ENCODE data around the gene CLIP2. TPM values are rescaled to one million over a fixed set of nuclear protein-coding genes. Genes with fewer than 3 reads are reported as not detected.
"Not testable (repeated sequence)": the region's sequence is repeated elsewhere in the genome, so short reads cannot be mapped to it uniquely, and the experiment has no call there.

CLIP2 gene
- total RNA-seq, 4 donors from 2014 or later: 25.5 to 44.3 (median 37.1) TPM

DNA sequence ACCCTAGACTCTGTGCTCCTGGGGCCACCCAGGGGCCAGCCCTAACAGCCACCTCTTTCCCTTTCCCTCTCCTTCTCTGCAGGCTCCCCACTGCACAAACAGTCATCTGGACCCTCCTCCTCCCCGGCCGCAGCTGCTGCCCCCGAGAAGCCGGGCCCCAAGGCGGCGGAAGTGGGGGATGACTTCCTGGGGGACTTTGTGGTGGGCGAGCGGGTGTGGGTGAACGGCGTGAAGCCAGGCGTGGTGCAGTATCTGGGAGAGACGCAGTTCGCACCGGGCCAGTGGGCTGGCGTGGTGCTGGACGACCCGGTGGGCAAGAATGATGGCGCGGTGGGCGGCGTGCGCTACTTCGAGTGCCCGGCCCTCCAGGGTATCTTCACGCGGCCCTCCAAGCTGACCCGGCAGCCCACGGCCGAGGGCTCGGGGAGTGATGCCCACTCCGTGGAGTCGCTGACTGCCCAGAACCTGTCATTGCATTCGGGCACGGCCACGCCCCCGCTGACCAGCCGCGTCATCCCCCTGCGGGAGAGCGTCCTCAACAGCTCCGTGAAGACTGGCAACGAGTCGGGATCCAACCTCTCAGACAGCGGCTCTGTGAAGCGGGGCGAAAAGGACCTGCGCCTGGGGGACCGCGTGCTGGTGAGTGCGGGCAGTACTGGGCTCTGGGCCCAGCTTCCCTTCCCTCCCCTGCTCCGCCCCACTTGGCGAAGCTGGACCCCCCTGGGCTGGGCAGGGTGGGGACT is 49.3 kb downstream of the CLIP2 start:
- H3K36me3 ChIP-seq: peaks cover 0 to 44% (median 26%) of the 10 kb centered on the region in 4 donors
- 96% methylated on average over 28 of the region's 52 CpGs for WGBS
- H3K27me3 ChIP-seq: no peaks in the 10 kb centered on the region
- no peak for DNase-seq (ENCODE audit: extremely low spot score)
- TF ChIP-seq, protein P1, sequence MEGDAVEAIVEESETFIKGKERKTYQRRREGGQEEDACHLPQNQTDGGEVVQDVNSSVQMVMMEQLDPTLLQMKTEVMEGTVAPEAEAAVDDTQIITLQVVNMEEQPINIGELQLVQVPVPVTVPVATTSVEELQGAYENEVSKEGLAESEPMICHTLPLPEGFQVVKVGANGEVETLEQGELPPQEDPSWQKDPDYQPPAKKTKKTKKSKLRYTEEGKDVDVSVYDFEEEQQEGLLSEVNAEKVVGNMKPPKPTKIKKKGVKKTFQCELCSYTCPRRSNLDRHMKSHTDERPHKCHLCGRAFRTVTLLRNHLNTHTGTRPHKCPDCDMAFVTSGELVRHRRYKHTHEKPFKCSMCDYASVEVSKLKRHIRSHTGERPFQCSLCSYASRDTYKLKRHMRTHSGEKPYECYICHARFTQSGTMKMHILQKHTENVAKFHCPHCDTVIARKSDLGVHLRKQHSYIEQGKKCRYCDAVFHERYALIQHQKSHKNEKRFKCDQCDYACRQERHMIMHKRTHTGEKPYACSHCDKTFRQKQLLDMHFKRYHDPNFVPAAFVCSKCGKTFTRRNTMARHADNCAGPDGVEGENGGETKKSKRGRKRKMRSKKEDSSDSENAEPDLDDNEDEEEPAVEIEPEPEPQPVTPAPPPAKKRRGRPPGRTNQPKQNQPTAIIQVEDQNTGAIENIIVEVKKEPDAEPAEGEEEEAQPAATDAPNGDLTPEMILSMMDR (IDR thresholded peaks at IDR 0.05): no peak
- no peak for TF ChIP-seq POLR2A (IDR thresholded peaks at IDR 0.05; ENCODE audit: low read depth)
- no peak for TF ChIP-seq EP300 (IDR thresholded peaks at IDR 0.05)
- no peak for TF ChIP-seq POLR2AphosphoS5 (IDR thresholded peaks at IDR 0.05)
- no peaks in the 10 kb centered on the region for H3K9me3 ChIP-seq
- intact Hi-C loops (cut with DNase I): no loop called here
- no peak overlapping the region for H3K27ac ChIP-seq (replicated peaks in 1 of 4)
- H3K4me1 ChIP-seq: no peaks in the 10 kb centered on the region
- no peak overlapping the region for H3K4me3 ChIP-seq

DNA sequence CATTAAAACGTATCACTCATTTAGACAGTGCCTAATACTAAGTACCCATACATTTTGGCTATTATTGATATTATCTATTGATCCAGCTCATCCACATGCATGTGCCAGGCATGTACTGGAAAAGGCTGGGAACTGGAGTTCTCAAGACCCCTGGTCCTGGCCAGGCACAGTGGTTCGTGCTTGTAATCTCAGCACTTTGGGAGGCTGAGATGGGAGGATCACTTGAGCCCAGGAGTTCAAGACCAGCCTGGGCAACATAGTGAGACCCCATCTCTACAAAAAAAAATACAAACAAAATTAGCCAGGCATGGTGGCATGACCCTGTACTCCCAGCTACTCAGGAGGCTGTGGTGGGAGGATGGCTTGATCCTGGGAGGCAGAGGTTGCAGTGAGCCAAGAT is 50.4 kb downstream of the CLIP2 start:
- H3K36me3 ChIP-seq: peaks cover 7 to 45% (median 27%) of the 10 kb centered on the region in 4 donors
- H3K27ac ChIP-seq (replicated peaks in 1 of 4); H3K4me1 ChIP-seq; H3K9me3 ChIP-seq; DNase-seq (ENCODE audit: extremely low spot score); intact Hi-C loops (cut with DNase I); H3K4me3 ChIP-seq; H3K27me3 ChIP-seq: not testable (repeated sequence)
- 97% methylated on average over 2 of the region's 2 CpGs for WGBS

DNA sequence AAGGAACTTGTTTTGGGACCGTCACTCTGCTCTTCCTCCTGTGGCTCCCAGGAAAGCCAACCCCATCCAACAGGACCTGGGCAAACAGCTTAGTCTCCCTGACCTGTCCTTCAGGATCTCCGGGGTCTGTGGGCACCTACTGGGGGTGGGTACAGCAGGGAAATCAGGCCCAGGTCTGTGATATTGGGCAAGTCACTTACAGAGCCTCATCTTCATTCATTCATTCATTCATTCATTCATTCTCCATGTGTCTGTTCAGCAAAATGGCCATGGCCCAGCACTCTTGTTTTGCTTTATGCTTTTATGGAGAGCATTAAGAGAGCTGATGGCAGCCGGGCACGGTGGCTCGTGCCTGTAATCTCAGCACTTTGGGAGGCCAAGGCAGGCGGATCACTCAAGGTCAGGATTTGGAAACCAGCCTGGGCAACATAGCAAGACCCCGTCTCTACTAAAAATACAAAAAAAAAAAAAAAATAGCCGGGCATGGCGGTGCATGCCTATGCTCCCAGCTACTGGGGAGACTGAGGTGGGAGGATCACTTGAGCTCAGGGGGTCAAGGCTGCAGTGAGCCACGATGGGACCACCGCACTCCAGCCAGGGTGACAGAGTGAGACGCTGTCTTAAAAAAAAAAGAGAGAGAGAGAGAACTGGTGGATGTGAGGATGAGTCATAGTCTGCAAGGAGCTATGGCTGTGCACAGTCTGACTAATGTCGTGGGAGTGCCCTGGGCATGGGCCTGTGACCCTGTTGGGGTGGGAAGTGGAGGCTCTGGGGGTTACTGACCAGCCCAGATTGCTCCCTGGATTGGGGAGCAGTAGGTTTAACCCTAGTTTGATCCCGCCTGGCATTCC is 54.3 kb downstream of the CLIP2 start:
- H3K4me3 ChIP-seq: no peak overlapping the region
- no peaks in the 10 kb centered on the region for H3K9me3 ChIP-seq
- no peak for DNase-seq (ENCODE audit: extremely low spot score)
- intact Hi-C loops (cut with DNase I): no loop called here
- no peak for TF ChIP-seq EP300 (IDR thresholded peaks at IDR 0.05)
- no peaks in the 10 kb centered on the region for H3K27me3 ChIP-seq
- no peaks in the 10 kb centered on the region for H3K4me1 ChIP-seq
- H3K36me3 ChIP-seq: peaks cover 11 to 54% (median 35%) of the 10 kb centered on the region in 4 donors
- H3K27ac ChIP-seq (replicated peaks in 1 of 4): no peak overlapping the region
- 83% methylated on average over 13 of the region's 14 CpGs for WGBS

DNA sequence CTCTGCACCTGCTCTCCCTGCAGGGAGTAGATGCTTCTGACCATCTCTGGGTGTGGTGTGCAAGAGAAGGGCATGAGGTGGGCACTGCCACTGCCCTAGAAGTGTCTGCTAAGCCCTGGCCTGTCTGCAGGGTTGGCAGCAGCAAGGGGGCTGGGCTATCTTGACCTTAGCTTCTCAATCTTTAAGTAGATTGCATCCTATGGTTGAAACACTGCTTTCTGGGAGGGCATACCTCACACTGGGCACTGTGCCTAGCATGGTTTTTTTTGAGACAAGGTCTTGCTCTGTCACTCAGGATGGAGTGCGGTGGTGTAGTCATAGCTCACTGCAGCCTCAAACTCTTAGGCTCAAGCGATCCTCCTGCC is 54.9 kb downstream of the CLIP2 start:
- Histone ChIP-seq H3K4me3 (no peak overlapping the region), H3K36me3 (peaks cover 11 to 48% (median 29%) of the 10 kb centered on the region in 4 donors), H3K4me1 (no peaks in the 10 kb centered on the region), H3K27me3 (no peaks in the 10 kb centered on the region), H3K9me3 (no peaks in the 10 kb centered on the region), H3K27ac (replicated peaks in 1 of 4) (no peak overlapping the region)
- 93% methylated on average over 2 of the region's 2 CpGs for WGBS
- TF ChIP-seq, protein P1 (IDR thresholded peaks at IDR 0.05): no peak
- TF ChIP-seq EP300 (IDR thresholded peaks at IDR 0.05): no peak
- no peak for TF ChIP-seq POLR2AphosphoS5 (IDR thresholded peaks at IDR 0.05)
- no peak for TF ChIP-seq POLR2A (IDR thresholded peaks at IDR 0.05; ENCODE audit: low read depth)
- DNase-seq (ENCODE audit: extremely low spot score): no peak
- intact Hi-C loops (cut with DNase I): no loop called here

DNA sequence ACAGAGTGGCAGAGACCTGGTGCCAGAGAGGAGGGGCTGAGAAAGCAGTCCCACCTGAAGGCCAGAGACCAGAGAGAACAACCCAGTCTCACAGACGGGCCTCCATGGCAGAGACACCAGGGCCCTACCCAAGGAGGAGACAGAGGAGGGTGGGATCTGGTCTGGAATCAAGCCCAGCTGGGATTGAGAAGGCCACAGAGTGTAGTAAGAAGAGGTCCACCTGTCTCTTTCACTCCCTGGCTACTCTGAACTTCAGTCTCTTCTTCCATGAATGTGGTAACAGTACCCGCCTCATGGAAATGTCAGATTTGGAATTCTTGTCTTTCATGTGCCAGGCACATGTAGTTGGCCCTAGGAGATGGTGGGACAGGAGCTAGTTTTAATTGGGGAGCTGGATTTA is 55.6 kb downstream of the CLIP2 start:
- Histone ChIP-seq H3K4me3 (no peak overlapping the region), H3K27me3 (no peaks in the 10 kb centered on the region), H3K36me3 (peaks cover 11 to 41% (median 27%) of the 10 kb centered on the region in 4 donors), H3K4me1 (no peaks in the 10 kb centered on the region), H3K27ac (replicated peaks in 1 of 4) (no peak overlapping the region), H3K9me3 (no peaks in the 10 kb centered on the region)
- no peak for DNase-seq (ENCODE audit: extremely low spot score)
- WGBS: 100% methylated on average over 2 of the region's 2 CpGs
- TF ChIP-seq EP300 (IDR thresholded peaks at IDR 0.05) (no peak), POLR2A (IDR thresholded peaks at IDR 0.05; ENCODE audit: low read depth) (no peak), POLR2AphosphoS5 (IDR thresholded peaks at IDR 0.05) (no peak)
- TF ChIP-seq, protein P1 (IDR thresholded peaks at IDR 0.05): no peak
- intact Hi-C loops (cut with DNase I): no loop called here

All from esophagus muscularis mucosa (tissue), 4 donors.